Liver (tissue), 3 donors: ENCODE results near the gene ATP11A.

ENCODE experiments used
- CTCF ChIP-seq: fragments of 150-350 bp; IDR thresholded peaks from 2 replicates; pipeline ENCODE4 v1.5.1; 2017; ENCODE audit warnings: improper control_type of control experiment, low read depth, low read length; ENCODE audit not compliant: missing input control
- EGR1 ChIP-seq, 2 donors: IDR thresholded peaks; 2 replicates each; pipeline ENCODE4 v1.6.1; 2016 to 2018; ENCODE audit warnings: antibody characterized with exemption in 2 of 2, low read depth in 2 of 2
- MAX ChIP-seq: IDR thresholded peaks from 2 replicates; pipeline ENCODE4 v1.6.1; 2016; ENCODE audit warnings: antibody characterized with exemption
- TAF1 ChIP-seq: conservative IDR thresholded peaks from 2 replicates; pipeline ENCODE4 v1.6.1; 2016; ENCODE audit warnings: antibody characterized with exemption, mild to moderate bottlenecking
- YY1 ChIP-seq: IDR thresholded peaks from 2 replicates; pipeline ENCODE4 v1.6.1; 2016; ENCODE audit warnings: antibody characterized with exemption, mild to moderate bottlenecking
- donor health status: healthy.
- donor health status: healthy.

- TF ChIP-seq CTCF (no peak), EGR1 (IDR thresholded peaks at IDR 0.05; ENCODE audit: low read depth in 2 of 2) (no peak), TAF1 (no peak), MAX (no peak), YY1 (no peak)
Measured at GRCh38 chr13:112712451-112713207, 22.8 kb downstream of the ATP11A start.
